Neural cell (in vitro differentiated cells): ENCODE results near the gene PPARGC1A.

Experiments used
- CTCF ChIP-seq: fragments of 450-650 bp; IDR thresholded peaks from 2 replicates; pipeline ENCODE4 v1.5.1; 2014; ENCODE audit warnings: antibody characterized with exemption, mild to moderate bottlenecking, moderate library complexity; ENCODE audit not compliant: poor library complexity, severe bottlenecking
- EP300 ChIP-seq: fragments of 450-650 bp; conservative IDR thresholded peaks from 2 replicates; pipeline ENCODE4 v1.6.1; 2014; ENCODE audit warnings: antibody characterized with exemption, mild to moderate bottlenecking, moderate library complexity; ENCODE audit not compliant: poor library complexity, severe bottlenecking
- EZH2 ChIP-seq: fragments of 200-600, 300-800 bp; shearing (Covaris generic), sonication (generic); IDR thresholded peaks from 2 replicates; pipeline ENCODE4 v1.6.1; 2014; ENCODE audit warnings: antibody characterized with exemption, low read length, borderline replicate concordance, mild to moderate bottlenecking; ENCODE audit not compliant: insufficient read depth, poor library complexity, severe bottlenecking
- POLR2AphosphoS5 ChIP-seq: IDR thresholded peaks from 2 replicates; pipeline ENCODE4 v1.6.1; 2012
- SMC3 ChIP-seq: fragments of 450-650 bp; conservative IDR thresholded peaks from 2 replicates; pipeline ENCODE4 v1.6.1; 2014; ENCODE audit warnings: antibody characterized with exemption, mild to moderate bottlenecking, moderate library complexity; ENCODE audit not compliant: poor library complexity

- no peak for TF ChIP-seq POLR2AphosphoS5
- no peak for TF ChIP-seq CTCF
- TF ChIP-seq SMC3, result no peak
- TF ChIP-seq EP300, result no peak
- no peak for TF ChIP-seq EZH2
These were observed 144.5 kb downstream of the PPARGC1A start for GRCh38 chr4:23745377-23745776.
